Fibroblast of villous mesenchyme (primary cell): ENCODE results near the gene TMEM51. TPM values are rescaled to one million over a fixed set of nuclear protein-coding genes. Genes with fewer than 3 reads are reported as not detected.

Experiments
- DNase-seq: peaks from one replicate; pipeline ENCODE4 v3.0.0-alpha.2; 2010; ENCODE audit warnings: low read depth
- H3K4me3 ChIP-seq: 2 replicates; pipeline ENCODE4 v1.5.1; 2011; ENCODE audit warnings: low read depth, mild to moderate bottlenecking, low read length
- total RNA-seq: library from RNA; depleted of rRNA; stranded (reverse); fragments of >200 nt; gene quantifications from 2 replicates; pipeline ENCODE4 v1.2.3, GENCODE V29; 2012
- TF ChIP-seq, protein P1 (sequence below): IDR thresholded peaks from 2 replicates; pipeline ENCODE4 v1.5.1; 2012; ENCODE audit warnings: low read depth, mild to moderate bottlenecking, low read length; ENCODE audit not compliant: insufficient read depth

The TMEM51 gene
- total RNA-seq, 1 donor, result 18.6 TPM

DNA sequence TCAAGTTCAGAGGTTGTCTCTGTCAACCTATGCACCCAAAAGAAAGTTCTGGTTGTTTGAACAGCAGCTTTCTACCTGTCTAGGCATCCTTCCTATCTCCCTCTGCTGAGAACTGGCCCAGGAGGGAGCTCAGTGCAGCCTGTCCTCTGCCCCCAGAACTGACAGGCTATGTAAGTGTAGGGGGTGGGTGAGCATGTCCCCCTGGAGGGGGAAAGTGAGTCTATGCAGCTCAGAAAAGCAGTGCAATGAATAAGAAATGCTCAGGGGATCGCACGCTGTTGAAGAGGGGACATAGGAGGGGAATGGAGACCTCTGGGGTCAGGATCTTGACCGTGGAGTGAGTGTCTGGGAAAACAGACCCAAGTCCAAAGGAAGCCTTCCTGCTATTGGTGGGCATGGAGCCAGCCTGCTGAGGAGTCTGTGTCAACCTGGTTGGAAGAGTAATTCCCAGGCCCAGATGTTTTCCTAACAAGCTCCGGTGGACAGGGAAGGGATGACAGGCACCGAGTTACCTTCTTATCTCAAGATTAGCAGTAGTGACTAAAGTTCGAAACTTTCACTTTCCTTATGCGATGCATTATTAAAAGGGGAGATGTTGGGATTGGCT lies 67.4 kb downstream of the TMEM51 start:
- no peak overlapping the region for H3K4me3 ChIP-seq
- TF ChIP-seq, protein P1, sequence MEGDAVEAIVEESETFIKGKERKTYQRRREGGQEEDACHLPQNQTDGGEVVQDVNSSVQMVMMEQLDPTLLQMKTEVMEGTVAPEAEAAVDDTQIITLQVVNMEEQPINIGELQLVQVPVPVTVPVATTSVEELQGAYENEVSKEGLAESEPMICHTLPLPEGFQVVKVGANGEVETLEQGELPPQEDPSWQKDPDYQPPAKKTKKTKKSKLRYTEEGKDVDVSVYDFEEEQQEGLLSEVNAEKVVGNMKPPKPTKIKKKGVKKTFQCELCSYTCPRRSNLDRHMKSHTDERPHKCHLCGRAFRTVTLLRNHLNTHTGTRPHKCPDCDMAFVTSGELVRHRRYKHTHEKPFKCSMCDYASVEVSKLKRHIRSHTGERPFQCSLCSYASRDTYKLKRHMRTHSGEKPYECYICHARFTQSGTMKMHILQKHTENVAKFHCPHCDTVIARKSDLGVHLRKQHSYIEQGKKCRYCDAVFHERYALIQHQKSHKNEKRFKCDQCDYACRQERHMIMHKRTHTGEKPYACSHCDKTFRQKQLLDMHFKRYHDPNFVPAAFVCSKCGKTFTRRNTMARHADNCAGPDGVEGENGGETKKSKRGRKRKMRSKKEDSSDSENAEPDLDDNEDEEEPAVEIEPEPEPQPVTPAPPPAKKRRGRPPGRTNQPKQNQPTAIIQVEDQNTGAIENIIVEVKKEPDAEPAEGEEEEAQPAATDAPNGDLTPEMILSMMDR, result no peak
- no peak for DNase-seq

DNA sequence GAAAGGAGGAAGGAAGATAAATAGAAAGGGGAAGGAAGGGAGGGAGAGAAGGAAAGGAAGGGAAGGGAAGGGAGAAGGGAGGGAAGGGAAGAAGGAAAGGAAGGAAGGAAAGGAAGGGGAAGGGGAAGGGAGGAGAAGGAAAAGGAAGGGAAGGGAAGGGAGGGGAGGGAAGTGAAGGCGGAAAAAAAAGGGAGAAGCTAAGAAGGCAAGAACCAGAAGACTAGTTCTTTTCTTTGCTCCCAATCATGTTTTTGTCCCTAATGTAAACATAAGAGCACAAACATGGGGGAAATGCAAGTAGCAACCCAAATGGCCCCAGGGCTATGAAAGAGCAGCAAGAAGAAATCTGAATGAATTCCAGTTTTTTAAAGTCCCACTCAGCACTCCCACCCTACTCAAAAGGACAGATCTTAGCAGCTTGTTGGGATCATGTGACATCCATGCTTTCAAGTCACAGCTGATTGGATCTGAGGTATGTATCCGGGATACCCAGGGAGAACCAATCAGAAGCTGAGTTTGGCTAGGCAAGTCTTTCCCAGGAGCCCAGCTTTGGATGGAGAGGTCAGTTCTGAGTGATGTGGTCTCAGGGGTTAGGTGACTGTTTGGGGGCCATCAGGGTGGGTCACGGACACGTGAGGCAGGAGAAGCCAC lies 69.2 kb downstream of the TMEM51 start:
- DNase-seq, result no peak
- TF ChIP-seq, protein P1, result no peak
- H3K4me3 ChIP-seq, result no peak overlapping the region

DNA sequence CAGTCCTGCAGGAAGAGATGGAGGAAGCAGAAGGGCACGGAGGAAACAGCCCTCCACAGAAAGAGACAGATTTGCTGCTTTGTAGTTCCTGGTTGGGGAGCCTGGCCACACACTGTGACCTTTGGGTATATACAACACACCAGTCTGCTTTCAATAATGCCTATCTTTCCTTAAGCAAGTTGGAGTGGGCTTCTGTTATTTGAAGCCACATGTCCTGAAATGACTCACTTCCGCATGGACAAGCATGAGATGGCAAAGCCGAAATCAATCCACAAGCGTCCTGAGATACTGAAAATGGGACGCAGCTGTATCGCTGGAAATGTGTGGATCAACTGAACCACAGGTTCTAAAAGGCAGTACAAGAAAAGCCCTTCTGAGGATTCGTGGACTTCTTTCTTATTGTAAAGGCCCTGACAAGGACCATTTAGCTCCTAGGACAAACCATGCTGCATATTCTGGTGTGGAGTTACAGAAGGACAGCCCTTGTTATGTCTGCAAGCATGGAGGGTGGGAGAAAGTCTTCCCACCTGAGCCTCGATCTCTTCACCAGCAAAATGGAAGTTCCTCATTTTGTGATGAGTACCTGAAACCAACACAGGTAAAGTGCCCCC lies 70.8 kb downstream of the TMEM51 start:
- no peak overlapping the region for H3K4me3 ChIP-seq
- DNase-seq, result no peak
- TF ChIP-seq, protein P1, result no peak

DNA sequence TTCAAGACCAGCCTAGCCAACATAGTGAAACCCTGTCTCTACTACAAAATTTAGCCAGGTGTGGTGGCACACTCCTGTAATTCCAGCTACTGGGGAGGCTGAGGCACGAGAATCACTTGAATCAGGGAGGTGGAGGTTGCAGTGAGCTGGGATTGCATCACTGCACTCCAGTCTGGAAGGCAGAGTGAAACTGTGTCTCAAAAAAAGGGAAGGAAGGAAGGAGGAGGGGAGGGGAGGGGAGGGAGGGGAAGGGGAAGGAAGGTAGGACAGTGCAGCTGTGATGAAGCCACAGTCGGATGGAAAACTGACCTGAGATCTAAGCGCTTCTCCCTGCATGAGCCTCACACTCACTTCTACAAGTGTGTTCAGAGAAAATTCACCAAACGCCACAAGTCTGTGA lies 71.4 kb downstream of the TMEM51 start:
- no peak for DNase-seq
- H3K4me3 ChIP-seq, result no peak overlapping the region
- TF ChIP-seq, protein P1, result no peak

DNA sequence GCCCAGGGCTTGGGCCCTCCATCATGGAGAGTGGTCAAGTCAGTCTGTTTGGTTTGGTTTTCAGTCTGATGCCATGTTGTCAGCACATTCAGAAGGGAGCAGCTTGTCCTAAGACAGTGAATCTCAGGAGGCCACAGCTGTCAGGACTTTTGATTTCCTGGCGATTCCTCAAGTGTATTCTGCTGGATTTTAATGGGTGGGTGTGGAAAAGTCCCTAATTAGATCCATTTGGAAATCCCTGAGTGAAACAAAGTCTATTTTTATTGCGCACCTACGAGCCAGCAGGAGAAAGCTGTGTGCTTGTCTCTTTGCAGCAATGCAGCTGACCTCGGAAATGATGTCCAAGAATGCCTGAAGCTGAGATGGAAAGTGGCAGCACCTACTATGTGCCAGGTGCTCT lies 71.9 kb downstream of the TMEM51 start:
- DNase-seq, result no peak
- H3K4me3 ChIP-seq, result no peak overlapping the region
- TF ChIP-seq, protein P1, result no peak

DNA sequence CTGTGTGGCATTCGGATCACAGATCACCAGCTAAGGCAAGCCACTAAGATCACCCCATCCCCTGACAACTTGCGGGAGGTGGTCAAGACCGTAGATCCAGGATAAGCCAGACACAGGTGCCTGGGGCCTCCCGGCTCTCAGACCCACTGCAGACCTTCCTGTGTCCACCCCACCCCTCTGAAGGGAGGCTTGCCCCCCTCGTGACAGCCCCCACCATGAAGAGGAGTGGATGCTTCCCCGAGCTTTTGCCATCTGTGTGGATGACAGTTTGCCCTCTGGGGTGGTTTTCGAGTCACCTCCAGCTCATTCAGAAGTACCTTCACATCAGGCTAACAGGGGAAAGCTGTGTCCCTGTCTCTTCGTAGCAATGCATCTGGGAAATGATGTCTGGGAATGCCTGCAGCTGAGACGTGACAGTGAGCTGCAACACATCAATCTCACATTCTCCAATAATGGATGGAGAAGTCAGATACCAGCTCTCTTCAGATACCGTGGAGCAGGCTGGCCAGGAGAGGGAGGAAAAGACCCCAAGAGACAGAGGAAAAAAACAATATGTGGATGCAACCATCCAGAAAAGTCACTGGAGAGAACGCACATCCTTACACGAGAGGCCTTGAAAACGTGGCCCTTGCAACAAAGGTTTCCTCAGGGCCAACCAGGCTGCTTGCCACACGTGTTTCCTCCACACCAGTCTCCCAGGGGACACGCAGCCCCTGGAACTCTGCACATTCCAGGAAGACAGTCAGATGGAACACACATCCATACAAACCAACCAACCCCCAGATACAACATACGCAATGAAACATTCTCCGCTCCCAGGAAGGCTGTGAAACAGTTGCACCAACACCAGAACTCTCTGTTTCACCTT lies 73.1 kb downstream of the TMEM51 start:
- no peak overlapping the region for H3K4me3 ChIP-seq
- TF ChIP-seq, protein P1, result no peak
- DNase-seq, result no peak
